Mesenchymal stem cell (in vitro differentiated cells and primary cell): ENCODE results near the gene ZNF330. TPM values are rescaled to one million over a fixed set of nuclear protein-coding genes. Genes with fewer than 3 reads are reported as not detected.

Experiments
- DNase-seq: peaks from one replicate; pipeline ENCODE4 v3.0.0-alpha.2; 2013
- H2AFZ ChIP-seq: one replicate; pipeline ENCODE4 v1.6.1; 2013; ENCODE audit warnings: low read depth, mild to moderate bottlenecking, control low read depth, inconsistent platforms, low read length, moderate library complexity
- H2AK5ac ChIP-seq: 2 replicates; pipeline ENCODE4 v1.6.1; 2013; ENCODE audit warnings: low read length, moderate library complexity, mild to moderate bottlenecking, inconsistent platforms; ENCODE audit not compliant: severe bottlenecking
- H2BK120ac ChIP-seq: one replicate; pipeline ENCODE4 v1.6.1; 2013; ENCODE audit warnings: low read depth, mild to moderate bottlenecking, inconsistent platforms, low read length, moderate library complexity
- H2BK12ac ChIP-seq, 2 experiments: one replicate each; pipeline ENCODE4 v1.6.1; 2013; ENCODE audit warnings: inconsistent platforms in 2 of 2, low read length in 2 of 2, mild to moderate bottlenecking in 2 of 2, moderate library complexity in 2 of 2, control low read depth in 1 of 2
- H2BK15ac ChIP-seq: one replicate; pipeline ENCODE4 v1.6.1; 2013; ENCODE audit warnings: mild to moderate bottlenecking, low read depth, inconsistent platforms; ENCODE audit not compliant: poor library complexity, severe bottlenecking
- H2BK5ac ChIP-seq: 2 replicates; pipeline ENCODE4 v1.6.1; 2013; ENCODE audit warnings: low read depth, mild to moderate bottlenecking, low read length, control low read depth, inconsistent platforms; ENCODE audit not compliant: poor library complexity, severe bottlenecking
- H3K14ac ChIP-seq, 2 experiments: one replicate each; pipeline ENCODE4 v1.6.1; 2013; ENCODE audit warnings: inconsistent platforms in 2 of 2, low read length in 2 of 2, control low read depth in 1 of 2, mild to moderate bottlenecking in 1 of 2, moderate library complexity in 1 of 2
- H3K18ac ChIP-seq, 2 experiments: one replicate each; pipeline ENCODE4 v1.6.1; 2013; ENCODE audit warnings: inconsistent platforms in 2 of 2, low read length in 2 of 2, control low read depth in 1 of 2, low read depth in 1 of 2, mild to moderate bottlenecking in 1 of 2
- H3K23ac ChIP-seq, 2 experiments: one replicate each; pipeline ENCODE4 v1.6.1; 2013; ENCODE audit warnings: inconsistent platforms in 2 of 2, low read length in 2 of 2, mild to moderate bottlenecking in 2 of 2, moderate library complexity in 2 of 2, control low read depth in 1 of 2
- H3K27ac ChIP-seq: 2 replicates; pipeline ENCODE4 v1.5.1; 2013; ENCODE audit warnings: mild to moderate bottlenecking, moderate library complexity, low read length, control low read depth, inconsistent platforms; ENCODE audit not compliant: poor library complexity, severe bottlenecking
- H3K27me3 ChIP-seq, 2 experiments: 2 replicates each; pipeline versions ENCODE4 v1.6.1 to v1.7.0; 2013; ENCODE audit warnings: low read length in 2 of 2, mild to moderate bottlenecking in 2 of 2, moderate library complexity in 2 of 2, control low read depth in 1 of 2, inconsistent platforms in 1 of 2; ENCODE audit not compliant: control insufficient read depth in 1 of 2, insufficient read depth in 1 of 2
- H3K36me3 ChIP-seq, 2 experiments: 2 replicates each; pipeline versions ENCODE4 v1.6.1 to v1.7.0; 2013; ENCODE audit warnings: low read length in 2 of 2, control low read depth in 1 of 2, inconsistent platforms in 1 of 2, low read depth in 1 of 2, mild to moderate bottlenecking in 1 of 2; ENCODE audit not compliant: insufficient read depth in 2 of 2, control insufficient read depth in 1 of 2
- H3K4ac ChIP-seq, 2 experiments: one replicate each; pipeline ENCODE4 v1.6.1; 2013; ENCODE audit warnings: inconsistent platforms in 2 of 2, low read length in 2 of 2, mild to moderate bottlenecking in 2 of 2, moderate library complexity in 2 of 2, control low read depth in 1 of 2, low read depth in 1 of 2
- H3K4me1 ChIP-seq: 2 replicates; pipeline ENCODE4 v1.6.1; 2013; ENCODE audit warnings: low read depth, low read length, control low read depth; ENCODE audit not compliant: control insufficient read depth, insufficient read depth
- H3K4me2 ChIP-seq: 2 replicates; pipeline ENCODE4 v1.6.1; 2013; ENCODE audit warnings: low read length, mild to moderate bottlenecking, inconsistent platforms; ENCODE audit not compliant: poor library complexity, severe bottlenecking
- H3K4me3 ChIP-seq, 2 experiments: 2 replicates each; pipeline versions ENCODE4 v1.5.1 to v1.7.0; 2013; ENCODE audit warnings: low read length in 2 of 2, mild to moderate bottlenecking in 2 of 2, control low read depth in 1 of 2, low read depth in 1 of 2; ENCODE audit not compliant: insufficient read depth in 1 of 2
- H3K79me1 ChIP-seq: replicated peaks from 2 replicates; pipeline ENCODE4 v1.6.1; 2013; ENCODE audit warnings: mild to moderate bottlenecking, control low read depth, low read length, inconsistent platforms; ENCODE audit not compliant: poor library complexity, severe bottlenecking
- H3K9ac ChIP-seq: 2 replicates; pipeline ENCODE4 v1.7.0; 2013; ENCODE audit warnings: mild to moderate bottlenecking, low read length, moderate library complexity
- H3K9me3 ChIP-seq: 2 replicates; pipeline ENCODE4 v1.7.0; 2013; ENCODE audit warnings: mild to moderate bottlenecking, low read length; ENCODE audit not compliant: control insufficient read depth
- H4K8ac ChIP-seq: one replicate; pipeline ENCODE4 v1.6.1; 2013; ENCODE audit warnings: inconsistent platforms, mild to moderate bottlenecking, low read length, moderate library complexity
- H4K91ac ChIP-seq: one replicate; pipeline ENCODE4 v1.6.1; 2013; ENCODE audit warnings: mild to moderate bottlenecking, low read length, inconsistent platforms
- WGBS: methylation state at CpG from one replicate; pipeline ENCODE4 v1.1.7; 2013; ENCODE audit warnings: mixed read lengths; 5-methylcytosine and 5-hydroxymethylcytosine counted together
- polyA plus RNA-seq, 2 experiments: library from polyadenylated mRNA; stranded (reverse); fragments of 200-250 nt; gene quantifications; one replicate each; pipeline ENCODE4 v1.2.3, GENCODE V29; 2013

The ZNF330 gene
- polyA plus RNA-seq (2013, experiment 1 of 2): 31.0 TPM
- 31.6 TPM for polyA plus RNA-seq (2013, experiment 2 of 2)

GRCh38 chr4:141220691-141221659 lies at the start of gene ZNF330:
ZNF330 (plus strand) TSS chr4:141220895; CDS start chr4:141222372, 1,477 bp downstream.
- Histone ChIP-seq H3K4me2 (peak within 1 kb of the TSS; percentile 17), H2AFZ (peak within 1 kb of the TSS; percentile 43), H2BK15ac (no peak within 1 kb of the TSS), H3K14ac (peak within 1 kb of the TSS in 1 of 2 experiments; percentile 50), H3K9ac (peak within 1 kb of the TSS; percentile 94), H2BK12ac (no peak within 1 kb of the TSS), H3K4me3 (peak within 1 kb of the TSS; percentile 82 to 92), H3K4ac (peak within 1 kb of the TSS; percentile 14 to 79), H3K23ac (peak within 1 kb of the TSS; percentile 16 to 66), H3K9me3 (no peaks in the 10 kb centered on the region), H3K18ac (peak within 1 kb of the TSS; percentile 81 to 89), H3K4me1 (peaks cover 2% of the 10 kb centered on the region), H3K36me3 (peaks cover 0 to 36% of the 10 kb centered on the region in 2 experiments), H2BK120ac (peak within 1 kb of the TSS; percentile 21), H2BK5ac (no peak within 1 kb of the TSS), H4K8ac (peak within 1 kb of the TSS; percentile 96), H3K27ac (peak within 1 kb of the TSS; percentile 65), H3K79me1 (peaks cover 5% of the 10 kb centered on the region), H4K91ac (peak within 1 kb of the TSS; percentile 85), H3K27me3 (no peaks in the 10 kb centered on the region), H2AK5ac (no peak within 1 kb of the TSS)
- 1% methylated on average over 53 of the region's 57 CpGs for WGBS
- peak; percentile 93 for DNase-seq

DNA sequence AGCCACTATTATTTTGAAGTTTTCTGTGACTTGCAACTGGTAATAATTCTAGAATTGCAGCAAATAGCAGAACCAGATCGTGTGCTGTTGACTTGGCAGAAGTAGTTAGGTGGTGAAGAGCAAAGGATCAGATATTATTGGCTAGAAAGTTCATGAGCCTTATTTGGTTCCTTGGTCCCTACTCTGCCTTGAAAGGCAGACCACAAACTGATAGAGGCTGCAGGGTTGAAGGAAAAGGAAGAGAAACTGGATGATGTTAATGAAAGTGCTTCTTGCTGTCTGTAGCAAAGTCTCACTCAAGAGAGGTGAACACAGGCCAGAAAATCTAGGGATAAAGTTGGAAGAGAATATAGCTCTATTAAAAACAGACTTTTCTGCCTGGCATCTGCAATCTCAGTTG lies 46.2 kb upstream of the ZNF330 start:
- Histone ChIP-seq H3K79me1 (no peaks in the 10 kb centered on the region), H3K9me3 (no peaks in the 10 kb centered on the region), H3K9ac (no peak overlapping the region), H3K23ac (no peak overlapping the region), H3K4me2 (no peak overlapping the region), H3K4me3 (no peak overlapping the region), H2BK15ac (no peak overlapping the region), H3K18ac (no peak overlapping the region), H2BK120ac (no peak overlapping the region), H2BK12ac (no peak overlapping the region), H3K27ac (no peak overlapping the region), H3K27me3 (peaks cover 2 to 7% of the 10 kb centered on the region in 2 experiments), H4K91ac (no peak overlapping the region), H2AFZ (no peak overlapping the region), H3K36me3 (no peaks in the 10 kb centered on the region), H4K8ac (no peak overlapping the region), H2AK5ac (no peak overlapping the region), H3K4ac (no peak overlapping the region), H2BK5ac (no peak overlapping the region), H3K4me1 (no peaks in the 10 kb centered on the region), H3K14ac (no peak overlapping the region)
- 79% methylated on average over 1 of the region's 1 CpG for WGBS
- DNase-seq: no peak

GRCh38 chr4:141177171-141177570 lies 43.5 kb upstream of the ZNF330 start:
- Histone ChIP-seq H3K27ac (no peak overlapping the region), H2BK5ac (no peak overlapping the region), H2BK12ac (no peak overlapping the region), H4K8ac (no peak overlapping the region), H3K9ac (no peak overlapping the region), H2AK5ac (no peak overlapping the region), H3K18ac (no peak overlapping the region), H2BK120ac (no peak overlapping the region), H3K27me3 (peaks cover 4 to 6% of the 10 kb centered on the region in 2 experiments), H3K4me1 (no peaks in the 10 kb centered on the region), H2BK15ac (no peak overlapping the region), H3K79me1 (no peaks in the 10 kb centered on the region), H3K23ac (no peak overlapping the region), H4K91ac (no peak overlapping the region), H3K36me3 (no peaks in the 10 kb centered on the region), H2AFZ (no peak overlapping the region), H3K4ac (no peak overlapping the region), H3K9me3 (no peaks in the 10 kb centered on the region), H3K14ac (no peak overlapping the region), H3K4me2 (no peak overlapping the region), H3K4me3 (no peak overlapping the region)
- no peak for DNase-seq
- no CpG with 5 or more reads among the region's 1 CpG for WGBS
